Subcutaneous abdominal adipose tissue (tissue), 5 donors: ENCODE measurements around the gene CTNND2.

Experiments used
- H3K27ac ChIP-seq: one replicate; pipeline ENCODE4 v1.7.0; 2013; ENCODE audit warnings: low read depth, mild to moderate bottlenecking, inconsistent platforms, low read length, moderate library complexity
- H3K27me3 ChIP-seq, 5 donors: one replicate each; pipeline ENCODE4 v1.7.0; 2013; ENCODE audit warnings: low read length in 5 of 5, inconsistent platforms in 1 of 5; ENCODE audit not compliant: control insufficient read depth in 5 of 5, insufficient read depth in 4 of 5
- H3K36me3 ChIP-seq, 5 donors: one replicate each; pipeline ENCODE4 v1.7.0; 2013; ENCODE audit warnings: low read length in 5 of 5; ENCODE audit not compliant: control insufficient read depth in 5 of 5, insufficient read depth in 5 of 5
- H3K4me1 ChIP-seq, 5 donors: one replicate each; pipeline ENCODE4 v1.7.0; 2013; ENCODE audit warnings: low read length in 5 of 5, mild to moderate bottlenecking in 3 of 5, moderate library complexity in 1 of 5; ENCODE audit not compliant: control insufficient read depth in 5 of 5, insufficient read depth in 5 of 5
- H3K4me3 ChIP-seq, 5 donors: one replicate each; pipeline ENCODE4 v1.7.0; 2013; ENCODE audit warnings: low read length in 5 of 5, low read depth in 1 of 5
- H3K9ac ChIP-seq, 5 donors: one replicate each; pipeline ENCODE4 v1.7.0; 2013; ENCODE audit warnings: low read length in 5 of 5, mild to moderate bottlenecking in 4 of 5, moderate library complexity in 3 of 5
- H3K9me3 ChIP-seq, 5 donors: one replicate each; pipeline ENCODE4 v1.7.0; 2013; ENCODE audit warnings: low read length in 5 of 5; ENCODE audit not compliant: control insufficient read depth in 5 of 5
- donor health status: healthy.
- donor health status: healthy.
- donor health status: healthy.
- donor health status: healthy.
- donor health status: healthy.

CTNND2 gene

GRCh38 chr5:11261241-11261640 lies 643.0 kb downstream of the CTNND2 start:
- Histone ChIP-seq H3K9me3 (no peaks in the 10 kb centered on the region), H3K36me3 (no peaks in the 10 kb centered on the region), H3K4me3 (no peak overlapping the region), H3K27me3 (no peaks in the 10 kb centered on the region), H3K4me1 (no peaks in the 10 kb centered on the region), H3K27ac (no peak overlapping the region), H3K9ac (no peak overlapping the region)

- no peak overlapping the region for H3K27ac ChIP-seq
- H3K4me1 ChIP-seq = no peaks in the 10 kb centered on the region
- H3K4me3 ChIP-seq = no peak overlapping the region
- H3K9ac ChIP-seq = no peak overlapping the region
- no peaks in the 10 kb centered on the region for H3K36me3 ChIP-seq
- H3K9me3 ChIP-seq = no peaks in the 10 kb centered on the region
- no peaks in the 10 kb centered on the region for H3K27me3 ChIP-seq
Measured at GRCh38 chr5:11258001-11258400, 646.2 kb downstream of the CTNND2 start.

DNA sequence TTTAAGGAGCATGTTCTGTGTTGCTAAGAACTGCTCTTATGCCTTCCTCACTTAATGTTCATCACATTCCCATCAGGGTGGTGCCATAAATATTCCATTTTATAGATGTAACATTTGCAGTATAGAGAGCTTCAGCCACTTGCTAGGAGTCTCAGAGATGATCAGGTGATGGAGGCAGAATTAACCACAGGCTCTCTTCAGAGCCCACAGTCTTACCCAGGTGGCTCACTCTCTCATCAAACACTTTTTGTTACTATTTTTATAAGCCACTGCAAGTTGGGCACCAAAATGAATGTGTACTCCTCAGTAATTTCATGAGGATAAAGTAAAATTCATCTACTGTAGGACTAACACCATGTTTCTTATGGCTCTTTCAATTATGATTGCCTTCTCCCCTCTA lies 651.7 kb downstream of the CTNND2 start:
- H3K4me1 ChIP-seq = no peaks in the 10 kb centered on the region
- H3K9ac ChIP-seq = no peak overlapping the region
- H3K9me3 ChIP-seq = no peaks in the 10 kb centered on the region
- H3K4me3 ChIP-seq = no peak overlapping the region
- no peak overlapping the region for H3K27ac ChIP-seq
- no peaks in the 10 kb centered on the region for H3K27me3 ChIP-seq
- no peaks in the 10 kb centered on the region for H3K36me3 ChIP-seq

- Histone ChIP-seq H3K9ac (no peak overlapping the region), H3K36me3 (no peaks in the 10 kb centered on the region), H3K4me3 (no peak overlapping the region), H3K9me3 (no peaks in the 10 kb centered on the region), H3K4me1 (no peaks in the 10 kb centered on the region), H3K27ac (no peak overlapping the region), H3K27me3 (no peaks in the 10 kb centered on the region)
Measured at GRCh38 chr5:11252075-11252474, 652.2 kb downstream of the CTNND2 start.

DNA sequence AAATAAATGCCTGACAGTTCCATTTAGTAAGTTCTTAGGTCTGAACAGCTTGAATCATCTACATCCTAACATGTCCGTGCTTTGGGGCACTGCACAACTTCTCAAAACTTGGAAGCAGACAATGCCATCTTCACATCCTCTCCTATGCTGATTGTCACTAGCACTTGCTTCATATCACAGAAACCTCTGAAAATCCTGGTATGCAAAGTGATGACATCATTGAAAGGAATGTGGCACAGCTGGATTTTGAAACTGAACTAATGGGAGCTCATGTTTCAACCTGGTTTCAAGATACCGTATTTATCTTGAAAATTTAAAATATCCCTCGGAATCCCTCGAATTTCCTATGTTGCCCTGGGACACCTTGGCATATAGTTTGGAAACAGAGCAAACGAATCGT lies 653.0 kb downstream of the CTNND2 start:
- Histone ChIP-seq H3K9ac (no peak overlapping the region), H3K27me3 (no peaks in the 10 kb centered on the region), H3K4me1 (no peaks in the 10 kb centered on the region), H3K4me3 (no peak overlapping the region), H3K27ac (no peak overlapping the region), H3K9me3 (no peaks in the 10 kb centered on the region), H3K36me3 (no peaks in the 10 kb centered on the region)

DNA sequence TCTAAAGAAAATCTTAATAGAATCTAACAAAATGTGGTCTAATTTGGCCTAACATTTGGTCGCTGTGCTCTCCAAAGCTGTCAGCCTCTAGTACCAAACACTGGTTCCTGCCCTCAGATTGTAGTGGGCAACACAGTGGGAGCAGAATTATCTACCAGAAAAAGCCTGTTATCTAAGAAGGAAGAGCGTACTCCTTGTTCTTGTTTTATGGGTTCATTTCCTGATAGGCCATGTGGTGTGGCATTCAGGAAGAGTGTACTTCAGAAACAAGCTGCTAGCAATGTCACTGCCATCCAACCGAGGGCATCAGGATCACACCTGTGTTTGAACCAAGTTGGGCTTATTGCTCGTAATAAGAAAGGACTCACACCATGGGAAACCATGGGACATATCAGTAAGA lies 655.3 kb downstream of the CTNND2 start:
- Histone ChIP-seq H3K36me3 (no peaks in the 10 kb centered on the region), H3K27me3 (no peaks in the 10 kb centered on the region), H3K4me1 (no peaks in the 10 kb centered on the region), H3K9ac (no peak overlapping the region), H3K27ac (no peak overlapping the region), H3K4me3 (no peak overlapping the region), H3K9me3 (no peaks in the 10 kb centered on the region)

DNA sequence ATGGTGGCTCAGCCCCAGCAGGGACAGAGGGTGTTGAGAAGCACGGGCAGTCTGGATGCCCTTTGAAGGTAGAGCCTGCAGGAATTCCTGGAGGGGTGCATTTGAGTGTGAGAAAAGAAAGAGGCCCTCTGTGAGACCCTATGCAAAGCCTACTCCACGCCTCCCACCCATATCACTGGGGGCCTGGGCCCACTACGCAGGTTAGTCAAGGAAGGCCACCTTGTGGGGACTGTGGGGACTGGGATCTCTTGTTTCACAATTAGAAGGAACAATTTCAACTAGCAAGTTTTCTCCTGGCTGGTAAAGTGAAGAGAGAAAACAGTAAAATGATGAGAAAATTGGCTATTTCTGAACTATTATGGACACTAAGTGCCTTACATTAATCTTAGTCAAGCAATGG lies 657.0 kb downstream of the CTNND2 start:
- Histone ChIP-seq H3K36me3 (no peaks in the 10 kb centered on the region), H3K27me3 (no peaks in the 10 kb centered on the region), H3K27ac (no peak overlapping the region), H3K4me1 (no peaks in the 10 kb centered on the region), H3K4me3 (no peak overlapping the region), H3K9me3 (no peaks in the 10 kb centered on the region), H3K9ac (no peak overlapping the region)

DNA sequence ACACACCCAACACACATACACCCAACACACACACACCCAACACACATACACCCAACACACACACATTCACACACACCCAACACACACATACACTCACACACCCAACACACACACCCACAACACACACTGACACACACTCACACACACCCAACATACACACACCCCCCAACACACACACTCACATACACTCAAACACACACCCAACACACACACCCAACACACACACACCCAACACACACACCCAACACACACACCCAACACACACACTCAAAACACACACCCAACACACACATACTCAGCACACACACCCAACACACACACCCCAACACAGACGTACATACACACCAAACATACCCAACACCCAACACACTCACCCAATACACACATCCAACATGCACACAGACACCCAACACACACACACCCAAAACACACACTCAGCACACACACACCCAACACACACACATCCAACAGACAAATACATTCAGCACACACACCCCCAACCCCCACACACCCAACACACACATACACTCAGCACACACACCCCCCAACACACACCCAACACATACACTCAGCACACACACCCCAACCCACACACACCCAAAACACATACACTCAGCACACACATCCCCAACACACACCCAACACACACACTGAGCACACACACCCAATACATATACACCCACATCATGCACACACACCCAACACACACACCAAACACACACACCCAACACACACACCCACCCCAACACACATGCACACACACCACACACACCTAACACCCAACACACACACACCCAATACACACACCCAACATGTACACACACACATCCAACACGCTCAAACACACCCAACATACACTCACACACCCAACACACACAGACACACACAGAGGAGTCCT lies 663.7 kb downstream of the CTNND2 start:
- no peak overlapping the region for H3K9ac ChIP-seq
- H3K27ac ChIP-seq = no peak overlapping the region
- no peaks in the 10 kb centered on the region for H3K9me3 ChIP-seq
- H3K4me3 ChIP-seq = no peak overlapping the region
- H3K4me1 ChIP-seq = no peaks in the 10 kb centered on the region
- no peaks in the 10 kb centered on the region for H3K27me3 ChIP-seq
- no peaks in the 10 kb centered on the region for H3K36me3 ChIP-seq

GRCh38 chr5:11239261-11240015 lies 664.8 kb downstream of the CTNND2 start:
- Histone ChIP-seq H3K9me3 (no peaks in the 10 kb centered on the region), H3K36me3 (no peaks in the 10 kb centered on the region), H3K4me1 (no peaks in the 10 kb centered on the region), H3K4me3 (no peak overlapping the region), H3K9ac (no peak overlapping the region), H3K27me3 (no peaks in the 10 kb centered on the region), H3K27ac (no peak overlapping the region)

- Histone ChIP-seq H3K9ac (no peak overlapping the region), H3K27ac (no peak overlapping the region), H3K4me3 (no peak overlapping the region), H3K36me3 (no peaks in the 10 kb centered on the region), H3K27me3 (no peaks in the 10 kb centered on the region), H3K9me3 (peaks cover 0 to 9% (median 3%) of the 10 kb centered on the region in 5 donors), H3K4me1 (no peaks in the 10 kb centered on the region)
Measured at GRCh38 chr5:11234501-11234911, 669.7 kb downstream of the CTNND2 start.
